SK-N-SH (cell line): ENCODE measurements around the gene FRAS1. TPM values are rescaled to one million over a fixed set of nuclear protein-coding genes. Genes with fewer than 3 reads are reported as not detected.

Source experiments
- CTCF ChIA-PET: fragments of 300-600, 350-600 bp; formaldehyde crosslinking; extraction: SDS; loops from one replicate; lab custom pipeline; 2021; lab: Yijun Ruan, JAX
- POLR2A ChIA-PET: fragments of 350-600 bp; sonication (Branson Sonifier 250); formaldehyde crosslinking; extraction: SDS; loops from one replicate; lab custom pipeline; 2020; ENCODE audit warnings: antibody characterized with exemption, inconsistent platforms; lab: Yijun Ruan, JAX
- DNase-seq: peaks from one replicate; pipeline ENCODE4 v3.0.0; 2012
- H2AFZ ChIP-seq: fragments of 200-600 bp; sonication (generic); 2 replicates; pipeline ENCODE4 v1.8.1; 2016; ENCODE audit warnings: antibody characterized with exemption, mild to moderate bottlenecking, low read depth
- H3F3A ChIP-seq: fragments of 200-600 bp; sonication (generic); replicated peaks from 2 replicates; pipeline ENCODE3; 2016; ENCODE audit warnings: antibody characterized with exemption, mild to moderate bottlenecking; ENCODE audit not compliant: insufficient read depth
- H3K27ac ChIP-seq, 2 experiments: fragments of 200-500 bp in 1 of 2; fragments of 200-600 bp in 1 of 2; sonication (Bioruptor generic) in 1 of 2; sonication (generic), shearing (Covaris generic) in 1 of 2; 2 replicates each; pipeline versions ENCODE4 v1.5.1 to v1.6.1; 2014 to 2016; ENCODE audit warnings: low read depth in 2 of 2, inconsistent platforms in 1 of 2, low read length in 1 of 2, mild to moderate bottlenecking in 1 of 2, mixed read lengths in 1 of 2
- H3K27me3 ChIP-seq: fragments of 200-600 bp; sonication (generic), shearing (Covaris generic); 2 replicates; pipeline ENCODE4 v1.6.1; 2016; ENCODE audit warnings: mixed run types; ENCODE audit not compliant: insufficient read depth
- H3K36me3 ChIP-seq, 2 experiments: fragments of 200-500 bp in 1 of 2; fragments of 200-600 bp in 1 of 2; sonication (Bioruptor generic) in 1 of 2; sonication (generic) in 1 of 2; replicated peaks in 1 of 2; 2 replicates each; pipeline versions ENCODE3 to v1.5.1; 2014 to 2016; ENCODE audit warnings: low read length in 1 of 2, mild to moderate bottlenecking in 1 of 2; ENCODE audit not compliant: insufficient read depth in 2 of 2, control insufficient read depth in 1 of 2
- H3K4me1 ChIP-seq, 2 experiments: fragments of 200-500 bp in 1 of 2; fragments of 200-600 bp in 1 of 2; sonication (Bioruptor generic) in 1 of 2; sonication (generic), shearing (Covaris generic) in 1 of 2; 2 replicates each; pipeline versions ENCODE4 v1.5.1 to v1.6.1; 2014 to 2016; ENCODE audit warnings: low read depth in 1 of 2, low read length in 1 of 2, mixed run types in 1 of 2; ENCODE audit not compliant: insufficient read depth in 2 of 2, control insufficient read depth in 1 of 2
- H3K4me2 ChIP-seq: fragments of 200-600 bp; sonication (generic), shearing (Covaris generic); 2 replicates; pipeline ENCODE4 v1.6.1; 2017; ENCODE audit warnings: mixed run types
- H3K4me3 ChIP-seq, 2 experiments: fragments of 200-500 bp in 1 of 2; fragments of 200-600 bp in 1 of 2; sonication (Bioruptor generic) in 1 of 2; sonication (generic), shearing (Covaris generic) in 1 of 2; 2 replicates each; pipeline versions ENCODE4 v1.5.1 to v1.8.1; 2014 to 2016; ENCODE audit warnings: low read depth in 2 of 2, inconsistent platforms in 1 of 2, low read length in 1 of 2, mild to moderate bottlenecking in 1 of 2, mixed read lengths in 1 of 2, moderate library complexity in 1 of 2
- H3K79me2 ChIP-seq: fragments of 200-600 bp; sonication (generic); 2 replicates; pipeline ENCODE4 v1.8.1; 2017; ENCODE audit warnings: mild to moderate bottlenecking; ENCODE audit not compliant: insufficient read depth
- H3K9ac ChIP-seq: fragments of 200-600 bp; sonication (generic); 2 replicates; pipeline ENCODE4 v1.6.1; 2017; ENCODE audit warnings: mixed run types
- H3K9me2 ChIP-seq: fragments of 200-600 bp; sonication (generic); 2 replicates; pipeline ENCODE4 v1.6.1; 2017; ENCODE audit warnings: mixed run types
- H3K9me3 ChIP-seq: fragments of 200-600 bp; sonication (generic); 2 replicates; pipeline ENCODE4 v1.6.1; 2017; ENCODE audit warnings: mixed run types, mild to moderate bottlenecking, moderate library complexity
- H4K20me1 ChIP-seq: fragments of 200-600 bp; sonication (generic); 2 replicates; pipeline ENCODE4 v1.6.1; 2017; ENCODE audit warnings: mild to moderate bottlenecking, mixed run types; ENCODE audit not compliant: insufficient read depth
- CHD2 ChIP-seq: fragments of 150-350 bp; IDR thresholded peaks from 2 replicates; pipeline ENCODE4 v1.6.1; 2018; ENCODE audit warnings: low read length; ENCODE audit not compliant: partially characterized antibody
- CTCF ChIP-seq: fragments of 200-600 bp; sonication (generic); IDR thresholded peaks from 2 replicates; pipeline ENCODE4 v1.6.1; 2017; ENCODE audit warnings: antibody characterized with exemption, mild to moderate bottlenecking, moderate library complexity
- ELF1 ChIP-seq: IDR thresholded peaks from 2 replicates; pipeline ENCODE4 v1.4.0; 2012
- EP300 ChIP-seq, 2 experiments: IDR thresholded peaks; 2 replicates each; pipeline versions ENCODE4 v1.4.0 to v1.6.1; 2012; ENCODE audit warnings: borderline replicate concordance in 1 of 2, low read depth in 1 of 2, low read length in 1 of 2
- FOXJ3 ChIP-seq: sonication (generic); formaldehyde crosslinking; IDR thresholded peaks from 2 replicates; pipeline ENCODE4 v1.5.1; 2020; ENCODE audit warnings: mild to moderate bottlenecking, missing genetic modification reagents
- FOXM1 ChIP-seq: IDR thresholded peaks from 2 replicates; pipeline ENCODE4 v1.4.0; 2012; ENCODE audit warnings: low read depth, mild to moderate bottlenecking
- GABPA ChIP-seq: IDR thresholded peaks from 2 replicates; pipeline ENCODE4 v1.4.0; 2012; ENCODE audit warnings: low read depth, mild to moderate bottlenecking
- GATA2 ChIP-seq: sonication (generic); formaldehyde crosslinking; IDR thresholded peaks from 2 replicates; pipeline ENCODE4 v1.5.0; 2020; ENCODE audit warnings: mild to moderate bottlenecking, missing genetic modification reagents
- IRF3 ChIP-seq: fragments of 150-350 bp; IDR thresholded peaks from 2 replicates; pipeline ENCODE4 v1.6.1; 2016; ENCODE audit warnings: mild to moderate bottlenecking, low read depth, low read length
- JUND ChIP-seq: IDR thresholded peaks from 2 replicates; pipeline ENCODE4 v1.4.0; 2012
- MEF2A ChIP-seq: IDR thresholded peaks from 2 replicates; pipeline ENCODE4 v1.4.0; 2012; ENCODE audit warnings: low read depth, borderline replicate concordance
- MXI1 ChIP-seq: IDR thresholded peaks from 2 replicates; pipeline ENCODE4 v1.6.1; 2012; ENCODE audit warnings: mild to moderate bottlenecking, low read depth, low read length, improper control_type of control experiment
- NFIC ChIP-seq: IDR thresholded peaks from 2 replicates; pipeline ENCODE4 v1.4.0; 2012; ENCODE audit warnings: borderline replicate concordance
- NRF1 ChIP-seq: IDR thresholded peaks from 2 replicates; pipeline ENCODE4 v1.6.1; 2012; ENCODE audit warnings: low read depth, mild to moderate bottlenecking, low read length
- POLR2AphosphoS5 ChIP-seq: IDR thresholded peaks from 2 replicates; pipeline ENCODE4 v1.6.1; 2012; ENCODE audit warnings: low read depth, low read length
- RAD21 ChIP-seq: IDR thresholded peaks from 2 replicates; pipeline ENCODE4 v1.6.1; 2012; ENCODE audit warnings: mild to moderate bottlenecking, low read length
- RFX5 ChIP-seq: IDR thresholded peaks from 2 replicates; pipeline ENCODE4 v1.6.1; 2012; ENCODE audit warnings: mild to moderate bottlenecking, improper control_type of control experiment, low read length
- RXRA ChIP-seq: IDR thresholded peaks from 2 replicates; pipeline ENCODE4 v1.4.0; 2012; ENCODE audit warnings: low read depth, mild to moderate bottlenecking, borderline replicate concordance
- SIN3A ChIP-seq: IDR thresholded peaks from 2 replicates; pipeline ENCODE4 v1.6.1; 2012; ENCODE audit warnings: low read depth, mild to moderate bottlenecking, low read length, moderate library complexity, borderline replicate concordance
- SMC3 ChIP-seq: IDR thresholded peaks from 2 replicates; pipeline ENCODE4 v1.6.1; 2012; ENCODE audit warnings: low read depth, low read length, improper control_type of control experiment
- TCF12 ChIP-seq: IDR thresholded peaks from 2 replicates; pipeline ENCODE4 v1.4.0; 2012
- TEAD4 ChIP-seq: IDR thresholded peaks from 2 replicates; pipeline ENCODE4 v1.4.0; 2012; ENCODE audit warnings: mild to moderate bottlenecking, borderline replicate concordance; ENCODE audit not compliant: insufficient read depth
- USF2 ChIP-seq: fragments of 150-350 bp; IDR thresholded peaks from 2 replicates; pipeline ENCODE4 v1.6.1; 2017; ENCODE audit warnings: antibody characterized with exemption, low read length, low read depth, borderline replicate concordance
- YY1 ChIP-seq: IDR thresholded peaks from 2 replicates; pipeline ENCODE4 v1.4.0; 2012; ENCODE audit warnings: low read depth, mild to moderate bottlenecking
- WGBS: methylation state at CpG from one replicate; pipeline ENCODE4 v1.1.6; 2017; ENCODE audit warnings: low lambda C conversion rate; 5-methylcytosine and 5-hydroxymethylcytosine counted together
- polyA plus RNA-seq, 3 experiments: library from polyadenylated mRNA; depleted of rRNA; stranded (reverse); fragments of >200 nt; gene quantifications; 2 replicates each; pipeline ENCODE4 v1.2.3, GENCODE V29; 2012
- TF ChIP-seq, protein P1 (sequence below): IDR thresholded peaks from 2 replicates; pipeline ENCODE4 v1.4.0; 2012; ENCODE audit warnings: low read depth, borderline replicate concordance

Gene FRAS1
- polyA plus RNA-seq, 1 of the 3 experiments (the other 2 are of a cell fraction): 8.3 TPM

DNA sequence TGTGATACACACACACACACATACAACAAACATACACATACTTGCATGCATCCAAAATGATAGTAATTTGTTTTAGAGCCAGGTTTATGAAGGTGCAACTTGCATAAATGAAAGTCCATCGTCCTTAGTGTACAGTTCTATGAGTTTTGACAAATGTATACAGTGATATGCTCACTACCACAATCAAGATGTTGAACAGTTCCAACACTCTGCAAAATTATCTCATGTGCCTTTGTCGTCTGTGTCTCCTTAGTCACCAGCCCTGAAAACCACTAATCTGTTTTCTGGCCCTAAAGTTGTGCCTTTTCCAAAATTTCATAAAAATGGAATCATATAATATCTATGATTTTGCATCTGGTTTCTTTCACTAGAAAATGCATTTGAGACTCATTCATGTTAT, 426.7 kb downstream of the FRAS1 start:
- Histone ChIP-seq H4K20me1 (no peaks in the 10 kb centered on the region), H3K4me1 (peaks cover 0 to 7% of the 10 kb centered on the region in 2 experiments; a peak in 1 of 4 replicates), H3K9me2 (no peaks in the 10 kb centered on the region), H3K36me3 (peaks cover 4 to 30% of the 10 kb centered on the region in 2 experiments), H3K9ac (no peak overlapping the region), H3K4me2 (no peak overlapping the region), H3K79me2 (no peaks in the 10 kb centered on the region), H3F3A (peaks cover 14% of the 10 kb centered on the region), H2AFZ (no peak overlapping the region), H3K9me3 (no peaks in the 10 kb centered on the region), H3K4me3 (no peak overlapping the region), H3K27ac (no peak overlapping the region), H3K27me3 (no peaks in the 10 kb centered on the region)
- TF ChIP-seq MXI1 (no peak), SIN3A (no peak), YY1 (no peak), TCF12 (no peak), FOXM1 (no peak), CHD2 (no peak), EP300 (IDR thresholded peaks at IDR 0.05; ENCODE audit: borderline replicate concordance in 1 of 2, low read depth in 1 of 2, low read length in 1 of 2) (no peak), GABPA (no peak), CTCF (no peak), RFX5 (no peak), GATA2 (CRISPR knock-in tag) (no peak), USF2 (no peak), IRF3 (no peak)
- TF ChIP-seq, protein P1, sequence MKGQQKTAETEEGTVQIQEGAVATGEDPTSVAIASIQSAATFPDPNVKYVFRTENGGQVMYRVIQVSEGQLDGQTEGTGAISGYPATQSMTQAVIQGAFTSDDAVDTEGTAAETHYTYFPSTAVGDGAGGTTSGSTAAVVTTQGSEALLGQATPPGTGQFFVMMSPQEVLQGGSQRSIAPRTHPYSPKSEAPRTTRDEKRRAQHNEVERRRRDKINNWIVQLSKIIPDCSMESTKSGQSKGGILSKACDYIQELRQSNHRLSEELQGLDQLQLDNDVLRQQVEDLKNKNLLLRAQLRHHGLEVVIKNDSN: no peak
- no peak for DNase-seq
- ChIA-PET POLR2A (no interaction called here), CTCF (no interaction called here)
- 58% methylated on average over 2 of the region's 2 CpGs for WGBS

DNA sequence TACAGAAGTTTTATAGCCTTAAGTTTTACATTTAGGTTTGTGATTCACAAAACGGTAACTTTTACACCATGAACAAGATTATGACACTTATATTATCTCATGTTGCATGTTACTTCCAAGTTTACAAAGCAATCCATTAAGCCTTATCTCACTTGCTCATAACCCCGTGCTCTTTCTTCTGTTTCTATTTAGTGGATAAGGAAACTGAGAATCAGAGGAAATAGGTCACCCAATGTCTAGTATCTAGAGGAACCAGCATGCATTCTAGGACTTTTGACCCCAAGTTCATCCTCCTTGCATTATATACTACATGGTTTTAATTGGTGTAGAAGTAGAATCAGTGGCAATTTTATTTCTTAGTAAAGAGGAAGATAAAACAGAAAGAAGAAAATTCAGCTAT, 427.5 kb downstream of the FRAS1 start:
- H3K27me3 ChIP-seq: no peaks in the 10 kb centered on the region
- H3K9me3 ChIP-seq: no peaks in the 10 kb centered on the region
- ChIA-PET CTCF (no interaction called here), POLR2A (no interaction called here)
- DNase-seq: no peak
- peaks cover 14% of the 10 kb centered on the region for H3F3A ChIP-seq
- WGBS: 62% methylated on average over 2 of the region's 2 CpGs
- no peaks in the 10 kb centered on the region for H3K79me2 ChIP-seq
- H3K4me3 ChIP-seq: no peak overlapping the region
- H3K36me3 ChIP-seq: peaks cover 10 to 28% of the 10 kb centered on the region in 2 experiments
- H2AFZ ChIP-seq: no peak overlapping the region
- H3K4me1 ChIP-seq: peaks cover 0 to 7% of the 10 kb centered on the region in 2 experiments; a peak in 1 of 4 replicates
- no peak overlapping the region for H3K4me2 ChIP-seq
- no peak overlapping the region for H3K27ac ChIP-seq
- H3K9me2 ChIP-seq: no peaks in the 10 kb centered on the region
- no peak overlapping the region for H3K9ac ChIP-seq
- no peaks in the 10 kb centered on the region for H4K20me1 ChIP-seq
- TF ChIP-seq MXI1: no peak
- TF ChIP-seq JUND: no peak
- no peak for TF ChIP-seq TCF12
- no peak for TF ChIP-seq POLR2AphosphoS5
- TF ChIP-seq ELF1: no peak
- TF ChIP-seq MEF2A: no peak
- no peak for TF ChIP-seq USF2
- no peak for TF ChIP-seq RAD21
- no peak for TF ChIP-seq RXRA
- no peak for TF ChIP-seq CHD2
- TF ChIP-seq GABPA: no peak
- TF ChIP-seq NFIC: no peak
- TF ChIP-seq FOXJ3 (CRISPR knock-in tag): no peak
- no peak for TF ChIP-seq SMC3
- TF ChIP-seq TEAD4: no peak
- TF ChIP-seq NRF1: no peak
- no peak for TF ChIP-seq SIN3A
